Neural crest cell (in vitro differentiated cells): ENCODE data around the gene SNRPA. TPM values are rescaled to one million over a fixed set of nuclear protein-coding genes. Genes with fewer than 3 reads are reported as not detected.

ENCODE experiments used
- DNase-seq: peaks from one replicate; pipeline ENCODE4 v3.0.0; 2021; ENCODE audit warnings: low read depth, mixed read lengths, low spot score
- H3K27ac Mint-ChIP-seq: one replicate; pipeline ENCODE4 v1.8.0; 2021; ENCODE audit warnings: mild to moderate bottlenecking, mixed read lengths; ENCODE audit not compliant: unreplicated experiment
- H3K27me3 Mint-ChIP-seq: 2 replicates; pipeline ENCODE4 v1.8.0; 2021; ENCODE audit warnings: low read depth, mild to moderate bottlenecking, mixed read lengths
- H3K36me3 Mint-ChIP-seq: 2 replicates; pipeline ENCODE4 v1.8.0; 2021; ENCODE audit warnings: low read depth, mild to moderate bottlenecking, mixed read lengths
- H3K4me1 Mint-ChIP-seq: 2 replicates; pipeline ENCODE4 v1.8.0; 2021; ENCODE audit warnings: mixed read lengths
- H3K4me3 Mint-ChIP-seq: one replicate; pipeline ENCODE4 v1.8.0; 2021; ENCODE audit warnings: mild to moderate bottlenecking, mixed read lengths
- H3K9me3 Mint-ChIP-seq: 2 replicates; pipeline ENCODE4 v1.8.0; 2021; ENCODE audit warnings: mixed read lengths
- CTCF ChIP-seq: fragments of 200-600 bp; sonication (generic); conservative IDR thresholded peaks from 2 replicates; pipeline ENCODE4 v1.5.0; 2021; ENCODE audit warnings: antibody characterized with exemption, mild to moderate bottlenecking
- total RNA-seq: library from RNA; stranded (reverse); gene quantifications from 2 replicates; pipeline ENCODE4 v1.2.1, GENCODE V29; 2021

Gene SNRPA
- total RNA-seq, 1 donor from 2014 or later, result 214 TPM

GRCh38 chr19:40743926-40744325 lies 7.1 kb upstream of the SNRPA start:
- no peak for TF ChIP-seq CTCF
- no peak for DNase-seq
- Mint-ChIP-seq H3K36me3 (peaks cover under 1% of the 10 kb centered on the region), H3K4me3 (no peak overlapping the region), H3K9me3 (no peaks in the 10 kb centered on the region), H3K27ac (no peak overlapping the region), H3K4me1 (peaks cover 4% of the 10 kb centered on the region), H3K27me3 (no peaks in the 10 kb centered on the region)

- Mint-ChIP-seq H3K4me3 (no peak overlapping the region), H3K27me3 (no peaks in the 10 kb centered on the region), H3K27ac (peak overlapping the region; percentile 92), H3K4me1 (peaks cover 9% of the 10 kb centered on the region), H3K9me3 (no peaks in the 10 kb centered on the region), H3K36me3 (no peaks in the 10 kb centered on the region)
- no peak for TF ChIP-seq CTCF
- no peak for DNase-seq
These were observed 6.2 kb upstream of the SNRPA start for GRCh38 chr19:40744554-40745401.

GRCh38 chr19:40745402-40745780 lies 5.6 kb upstream of the SNRPA start:
- H3K27me3 Mint-ChIP-seq, result peaks cover 1% of the 10 kb centered on the region
- H3K4me3 Mint-ChIP-seq, result no peak overlapping the region
- TF ChIP-seq CTCF, result no peak
- no peak for DNase-seq
- H3K9me3 Mint-ChIP-seq, result no peaks in the 10 kb centered on the region
- H3K27ac Mint-ChIP-seq, result no peak overlapping the region
- H3K4me1 Mint-ChIP-seq, result peaks cover 15% of the 10 kb centered on the region
- H3K36me3 Mint-ChIP-seq, result no peaks in the 10 kb centered on the region

- no peak overlapping the region for H3K27ac Mint-ChIP-seq
- peaks cover 4% of the 10 kb centered on the region for H3K27me3 Mint-ChIP-seq
- H3K4me3 Mint-ChIP-seq, result peak overlapping the region; percentile 62
- peaks cover 4% of the 10 kb centered on the region for H3K36me3 Mint-ChIP-seq
- no peak for DNase-seq
- TF ChIP-seq CTCF, result no peak
- no peaks in the 10 kb centered on the region for H3K9me3 Mint-ChIP-seq
- H3K4me1 Mint-ChIP-seq, result peaks cover 23% of the 10 kb centered on the region
These were observed 3.5 kb upstream of the SNRPA start for GRCh38 chr19:40747536-40747935.

- peaks cover 37% of the 10 kb centered on the region for H3K4me1 Mint-ChIP-seq
- DNase-seq, result peak; percentile 98
- no peak for TF ChIP-seq CTCF
- H3K4me3 Mint-ChIP-seq, result peak within 1 kb of the TSS; percentile 90
- peaks cover 14% of the 10 kb centered on the region for H3K36me3 Mint-ChIP-seq
- H3K27me3 Mint-ChIP-seq, result peaks cover 4% of the 10 kb centered on the region
- peak within 1 kb of the TSS; percentile 97 for H3K27ac Mint-ChIP-seq
- H3K9me3 Mint-ChIP-seq, result no peaks in the 10 kb centered on the region
These were observed 737 bp upstream of the SNRPA start, which contains the start of gene ACTMAP for GRCh38 chr19:40750058-40750873. ACTMAP (minus strand) TSS chr19:40750477; CDS start chr19:40749803, 674 bp downstream.
